Measurements from ENCODE around the gene COL12A1. TPM values are rescaled to one million over a fixed set of nuclear protein-coding genes. Genes with fewer than 3 reads are reported as not detected.

Gene COL12A1
- total RNA-seq, 4 donors from 2014 or later = 15.6 to 131 (median 34.3) TPM

GRCh38 chr6:75208298-75209183 is 2.7 kb upstream of the COL12A1 start:
- Histone ChIP-seq H3K4me3 (peak overlapping the region in 3 of 4 donors; percentile 8 to 71 (median 59)), H3K4me1 (peaks cover 9 to 64% (median 20%) of the 10 kb centered on the region in 3 donors), H3K9me3 (no peaks in the 10 kb centered on the region), H3K36me3 (no peaks in the 10 kb centered on the region), H3K27ac (peak overlapping the region; percentile 22 to 93 (median 62)), H3K27me3 (peaks cover 0 to 53% (median 3%) of the 10 kb centered on the region in 4 donors)
- TF ChIP-seq POLR2A (IDR thresholded peaks at IDR 0.05) = no peak
- TF ChIP-seq, protein P1, sequence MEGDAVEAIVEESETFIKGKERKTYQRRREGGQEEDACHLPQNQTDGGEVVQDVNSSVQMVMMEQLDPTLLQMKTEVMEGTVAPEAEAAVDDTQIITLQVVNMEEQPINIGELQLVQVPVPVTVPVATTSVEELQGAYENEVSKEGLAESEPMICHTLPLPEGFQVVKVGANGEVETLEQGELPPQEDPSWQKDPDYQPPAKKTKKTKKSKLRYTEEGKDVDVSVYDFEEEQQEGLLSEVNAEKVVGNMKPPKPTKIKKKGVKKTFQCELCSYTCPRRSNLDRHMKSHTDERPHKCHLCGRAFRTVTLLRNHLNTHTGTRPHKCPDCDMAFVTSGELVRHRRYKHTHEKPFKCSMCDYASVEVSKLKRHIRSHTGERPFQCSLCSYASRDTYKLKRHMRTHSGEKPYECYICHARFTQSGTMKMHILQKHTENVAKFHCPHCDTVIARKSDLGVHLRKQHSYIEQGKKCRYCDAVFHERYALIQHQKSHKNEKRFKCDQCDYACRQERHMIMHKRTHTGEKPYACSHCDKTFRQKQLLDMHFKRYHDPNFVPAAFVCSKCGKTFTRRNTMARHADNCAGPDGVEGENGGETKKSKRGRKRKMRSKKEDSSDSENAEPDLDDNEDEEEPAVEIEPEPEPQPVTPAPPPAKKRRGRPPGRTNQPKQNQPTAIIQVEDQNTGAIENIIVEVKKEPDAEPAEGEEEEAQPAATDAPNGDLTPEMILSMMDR (IDR thresholded peaks at IDR 0.05) = peak; percentile 69 to 87 (median 85)
- intact Hi-C loops (cut with DNase I) = loop anchor here (10.0 kb wide), 3 partner anchors 804 to 1234 kb away; no protein-coding TSS in a partner anchor
- DNase-seq = peak; percentile 4
- WGBS, 2 donors = 1 to 9% methylated on average over 20 to 26 of the region's 33 CpGs

- 30% methylated on average over 23 to 34 of the region's 35 CpGs for WGBS, 2 donors
- no peak for TF ChIP-seq POLR2A (IDR thresholded peaks at IDR 0.05)
- TF ChIP-seq, protein P1 (IDR thresholded peaks at IDR 0.05) = no peak
- no peak for DNase-seq
- Histone ChIP-seq H3K4me1 (peaks cover 9 to 81% (median 26%) of the 10 kb centered on the region in 3 donors), H3K4me3 (peak overlapping the region; percentile 39 to 71 (median 55)), H3K27me3 (peaks cover 0 to 71% (median 3%) of the 10 kb centered on the region in 4 donors), H3K9me3 (no peaks in the 10 kb centered on the region), H3K36me3 (no peaks in the 10 kb centered on the region), H3K27ac (peak overlapping the region; percentile 64 to 93 (median 84))
- intact Hi-C loops (cut with DNase I) = loop anchor here (10.0 kb wide), 3 partner anchors 802 to 1232 kb away; no protein-coding TSS in a partner anchor
Observed at GRCh38 chr6:75206576-75207342, 906 bp upstream of the COL12A1 start.

GRCh38 chr6:75204959-75205775 is 686 bp downstream of the COL12A1 start:
- Histone ChIP-seq H3K9me3 (no peaks in the 10 kb centered on the region), H3K4me3 (peak overlapping the region; percentile 39 to 71 (median 55)), H3K36me3 (no peaks in the 10 kb centered on the region), H3K4me1 (peaks cover 9 to 76% (median 26%) of the 10 kb centered on the region in 3 donors), H3K27me3 (peaks cover 0 to 79% (median 3%) of the 10 kb centered on the region in 4 donors), H3K27ac (peak overlapping the region; percentile 64 to 93 (median 84))
- DNase-seq = no peak
- TF ChIP-seq POLR2A (IDR thresholded peaks at IDR 0.05) = no peak
- TF ChIP-seq, protein P1 (IDR thresholded peaks at IDR 0.05) = no peak
- whole genome bisulfite sequencing, 2 donors = 0 to 2% methylated on average over 1 to 16 of the region's 47 CpGs
- intact Hi-C loops (cut with DNase I) = loop anchor here (10.0 kb wide), 3 partner anchors 800 to 1230 kb away; no protein-coding TSS in a partner anchor

DNA sequence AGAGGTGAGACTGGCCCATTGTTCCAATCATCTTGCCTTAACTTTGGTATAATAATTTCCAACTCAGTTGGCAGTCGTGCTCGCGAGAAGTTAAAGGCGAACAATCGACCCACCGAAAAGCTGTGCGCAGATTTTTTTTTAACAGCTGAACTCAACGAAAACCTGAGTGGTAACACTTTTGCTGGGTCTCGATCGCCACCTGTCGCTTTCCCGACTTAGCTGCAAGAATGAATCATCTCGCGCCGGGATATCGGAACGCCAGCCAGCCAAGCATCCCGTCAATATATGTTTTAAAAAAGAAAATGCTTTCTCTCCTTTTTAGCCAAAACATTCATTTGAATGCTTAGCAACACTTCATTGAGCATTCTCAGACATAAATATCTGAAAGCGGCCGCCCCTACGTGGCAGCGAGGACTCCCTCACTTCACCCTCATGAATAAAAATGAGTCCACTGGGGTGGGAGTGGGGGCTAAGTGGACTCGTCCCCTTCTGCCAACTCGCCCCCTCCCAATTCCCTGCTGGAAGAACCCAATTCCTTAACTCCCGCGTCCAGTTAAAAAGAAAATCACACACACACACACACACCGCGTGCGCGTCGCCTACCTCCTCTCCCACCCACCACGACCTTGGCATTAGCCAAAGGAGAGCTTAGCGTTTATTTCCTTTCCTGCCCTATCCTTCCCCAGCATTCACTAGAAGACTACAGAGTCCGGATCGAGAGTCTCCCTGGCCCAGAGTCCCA is 1.5 kb downstream of the COL12A1 start:
- Histone ChIP-seq H3K36me3 (no peaks in the 10 kb centered on the region), H3K9me3 (no peaks in the 10 kb centered on the region), H3K27me3 (peaks cover 0 to 80% (median 3%) of the 10 kb centered on the region in 4 donors), H3K4me1 (peaks cover 9 to 76% (median 26%) of the 10 kb centered on the region in 3 donors), H3K27ac (peak overlapping the region; percentile 64 to 93 (median 84)), H3K4me3 (peak overlapping the region; percentile 39 to 71 (median 55))
- WGBS, 2 donors = 0 to 6% methylated on average over 32 to 35 of the region's 35 CpGs
- DNase-seq = no peak
- TF ChIP-seq, protein P1 (IDR thresholded peaks at IDR 0.05) = peak in 4 of 6 experiments; percentile 57 to 82 (median 73)
- no peak for TF ChIP-seq POLR2A (IDR thresholded peaks at IDR 0.05)
- intact Hi-C loops (cut with DNase I) = loop anchor here (10.0 kb wide), 3 partner anchors 800 to 1230 kb away; no protein-coding TSS in a partner anchor
